HEK293 (cell line): ENCODE measurements around the gene GID4.

Experiments
- CTCF ChIA-PET: fragments of 350-600 bp; formaldehyde crosslinking; extraction: SDS; loops from one replicate; lab custom pipeline; 2021; ENCODE audit warnings: antibody characterized with exemption; lab: Yijun Ruan, JAX
- POLR2A ChIA-PET: fragments of 300-600 bp; formaldehyde crosslinking; extraction: SDS; loops from one replicate; lab custom pipeline; 2020; ENCODE audit warnings: antibody characterized with exemption, inconsistent platforms; lab: Yijun Ruan, JAX
- H3K27ac ChIP-seq: fragments of 200-500 bp; sonication (Bioruptor generic); 2 replicates; pipeline ENCODE4 v1.5.1; 2014; ENCODE audit warnings: low read depth, low read length, control low read depth, inconsistent platforms; ENCODE audit errors: extremely low read depth
- H3K36me3 ChIP-seq, 2 experiments: fragments of 200-500 bp in 1 of 2; sonication (Bioruptor generic) in 1 of 2; 1 replicate in 1 of 2; 2 replicates in 1 of 2; pipeline ENCODE4 v1.5.1; 2014 to 2017; ENCODE audit warnings: inconsistent platforms in 2 of 2, low read length in 2 of 2; ENCODE audit not compliant: control insufficient read depth in 2 of 2, insufficient read depth in 1 of 2
- H3K4me1 ChIP-seq: fragments of 200-500 bp; sonication (Bioruptor generic); 2 replicates; pipeline ENCODE4 v1.5.1; 2014; ENCODE audit warnings: mild to moderate bottlenecking, low read length, inconsistent platforms; ENCODE audit not compliant: control insufficient read depth, insufficient read depth
- H3K4me3 ChIP-seq: 2 replicates; pipeline ENCODE4 v1.5.1; 2011; ENCODE audit warnings: low read depth, mild to moderate bottlenecking, control low read depth, low read length, moderate library complexity
- H3K9me3 ChIP-seq: fragments of 200-500 bp; sonication (Bioruptor generic); 2 replicates; pipeline ENCODE4 v1.5.1; 2014; ENCODE audit warnings: low read depth, low read length, inconsistent platforms; ENCODE audit not compliant: control insufficient read depth, insufficient read depth
- GLI2 ChIP-seq: fragments of 450-650 bp; formaldehyde crosslinking; IDR thresholded peaks from 2 replicates; pipeline ENCODE4; 2017; ENCODE audit warnings: missing biosample characterization, missing genetic modification characterization, low read depth, borderline replicate concordance
- KLF16 ChIP-seq: fragments of 450-650 bp; formaldehyde crosslinking; IDR thresholded peaks from 2 replicates; pipeline ENCODE4 v1.5.1; 2017; ENCODE audit warnings: missing biosample characterization, missing genetic modification characterization
- KLF7 ChIP-seq: fragments of 450-650 bp; formaldehyde crosslinking; IDR thresholded peaks from 2 replicates; pipeline ENCODE4 v1.5.1; 2016; ENCODE audit warnings: missing biosample characterization, missing genetic modification characterization, borderline replicate concordance
- REST ChIP-seq: fragments of 450-650 bp; formaldehyde crosslinking; IDR thresholded peaks from 2 replicates; pipeline ENCODE4 v1.5.1; 2016; ENCODE audit warnings: missing biosample characterization, missing genetic modification characterization
- SETDB1 ChIP-seq: IDR thresholded peaks from one replicate; pipeline ENCODE4 v1.6.1; 2017; ENCODE audit warnings: mild to moderate bottlenecking, low read length, moderate library complexity, mixed read lengths; ENCODE audit not compliant: insufficient read length
- ZBTB48 ChIP-seq: fragments of 450-650 bp; formaldehyde crosslinking; IDR thresholded peaks from 2 replicates; pipeline ENCODE4 v1.5.1; 2016; ENCODE audit warnings: missing biosample characterization, missing genetic modification characterization
- ZNF138 ChIP-seq: fragments of 450-650 bp; formaldehyde crosslinking; IDR thresholded peaks from 2 replicates; pipeline ENCODE4 v1.5.1; 2016; ENCODE audit warnings: missing biosample characterization, missing genetic modification characterization, borderline replicate concordance
- ZNF221 ChIP-seq: fragments of 450-650 bp; formaldehyde crosslinking; IDR thresholded peaks from 2 replicates; pipeline ENCODE4 v1.5.1; 2017; ENCODE audit warnings: missing biosample characterization, missing genetic modification characterization, borderline replicate concordance
- ZNF302 ChIP-seq: fragments of 450-650 bp; formaldehyde crosslinking; IDR thresholded peaks from 2 replicates; pipeline ENCODE4 v1.5.1; 2016; ENCODE audit warnings: missing biosample characterization, missing genetic modification characterization, low read depth
- ZNF311 ChIP-seq: fragments of 450-650 bp; formaldehyde crosslinking; IDR thresholded peaks from 2 replicates; pipeline ENCODE4 v1.5.1; 2017; ENCODE audit warnings: missing biosample characterization, missing genetic modification characterization, borderline replicate concordance
- ZNF350 ChIP-seq: fragments of 450-650 bp; formaldehyde crosslinking; IDR thresholded peaks from 2 replicates; pipeline ENCODE4 v1.5.0; 2017; ENCODE audit warnings: missing biosample characterization, mild to moderate bottlenecking, missing genetic modification characterization
- ZNF473 ChIP-seq: fragments of 450-650 bp; formaldehyde crosslinking; IDR thresholded peaks from 2 replicates; pipeline ENCODE4 v1.5.1; 2017; ENCODE audit warnings: missing biosample characterization, missing genetic modification characterization
- ZNF585B ChIP-seq: fragments of 450-650 bp; formaldehyde crosslinking; IDR thresholded peaks from 2 replicates; pipeline ENCODE4 v1.5.1; 2016; ENCODE audit warnings: missing biosample characterization, missing genetic modification characterization
- ZNF768 ChIP-seq: fragments of 450-650 bp; formaldehyde crosslinking; IDR thresholded peaks from 2 replicates; pipeline ENCODE4 v1.5.1; 2018; ENCODE audit warnings: missing biosample characterization, mild to moderate bottlenecking, missing genetic modification characterization
- ZNF792 ChIP-seq: fragments of 450-650 bp; formaldehyde crosslinking; IDR thresholded peaks from 2 replicates; pipeline ENCODE4 v1.5.1; 2016; ENCODE audit warnings: missing biosample characterization, missing genetic modification characterization
- TF ChIP-seq, protein P1 (sequence below): fragments of 450-650 bp; formaldehyde crosslinking; IDR thresholded peaks from 2 replicates; pipeline ENCODE4 v1.5.1; 2016; ENCODE audit warnings: missing biosample characterization, missing genetic modification characterization
- TF ChIP-seq, protein P2 (sequence below): fragments of 450-650 bp; formaldehyde crosslinking; conservative IDR thresholded peaks from 2 replicates; pipeline ENCODE4 v1.5.1; 2016; ENCODE audit warnings: low read depth, missing biosample characterization, missing genetic modification characterization
- TF ChIP-seq, protein P3 (sequence below): fragments of 450-650 bp; formaldehyde crosslinking; IDR thresholded peaks from 2 replicates; pipeline ENCODE4 v1.5.1; 2016; ENCODE audit warnings: missing biosample characterization, missing genetic modification characterization
- TF ChIP-seq, protein P4 (sequence below): fragments of 450-650 bp; formaldehyde crosslinking; IDR thresholded peaks from 2 replicates; pipeline ENCODE4 v1.5.1; 2016; ENCODE audit warnings: missing biosample characterization, missing genetic modification characterization
- TF ChIP-seq, protein P5 (sequence below): fragments of 450-650 bp; formaldehyde crosslinking; IDR thresholded peaks from 2 replicates; pipeline ENCODE4 v1.5.1; 2017; ENCODE audit warnings: missing biosample characterization, missing genetic modification characterization

The GID4 gene

GRCh38 chr17:18002171-18002570 lies 37.0 kb upstream of the GID4 start:
- POLR2A ChIA-PET, result interaction anchor here (1.9 kb wide), 1 partner anchor 30 kb away, joined by 8 read pairs; the partner anchor contains the start of genes DRC3 and TOM1L2
- Histone ChIP-seq H3K4me1 (no peaks in the 10 kb centered on the region), H3K36me3 (peaks cover 0 to 4% of the 10 kb centered on the region in 2 experiments; a peak in 1 of 3 replicates), H3K27ac (no peak overlapping the region), H3K4me3 (no peak overlapping the region), H3K9me3 (no peaks in the 10 kb centered on the region)
- TF ChIP-seq, protein P1, sequence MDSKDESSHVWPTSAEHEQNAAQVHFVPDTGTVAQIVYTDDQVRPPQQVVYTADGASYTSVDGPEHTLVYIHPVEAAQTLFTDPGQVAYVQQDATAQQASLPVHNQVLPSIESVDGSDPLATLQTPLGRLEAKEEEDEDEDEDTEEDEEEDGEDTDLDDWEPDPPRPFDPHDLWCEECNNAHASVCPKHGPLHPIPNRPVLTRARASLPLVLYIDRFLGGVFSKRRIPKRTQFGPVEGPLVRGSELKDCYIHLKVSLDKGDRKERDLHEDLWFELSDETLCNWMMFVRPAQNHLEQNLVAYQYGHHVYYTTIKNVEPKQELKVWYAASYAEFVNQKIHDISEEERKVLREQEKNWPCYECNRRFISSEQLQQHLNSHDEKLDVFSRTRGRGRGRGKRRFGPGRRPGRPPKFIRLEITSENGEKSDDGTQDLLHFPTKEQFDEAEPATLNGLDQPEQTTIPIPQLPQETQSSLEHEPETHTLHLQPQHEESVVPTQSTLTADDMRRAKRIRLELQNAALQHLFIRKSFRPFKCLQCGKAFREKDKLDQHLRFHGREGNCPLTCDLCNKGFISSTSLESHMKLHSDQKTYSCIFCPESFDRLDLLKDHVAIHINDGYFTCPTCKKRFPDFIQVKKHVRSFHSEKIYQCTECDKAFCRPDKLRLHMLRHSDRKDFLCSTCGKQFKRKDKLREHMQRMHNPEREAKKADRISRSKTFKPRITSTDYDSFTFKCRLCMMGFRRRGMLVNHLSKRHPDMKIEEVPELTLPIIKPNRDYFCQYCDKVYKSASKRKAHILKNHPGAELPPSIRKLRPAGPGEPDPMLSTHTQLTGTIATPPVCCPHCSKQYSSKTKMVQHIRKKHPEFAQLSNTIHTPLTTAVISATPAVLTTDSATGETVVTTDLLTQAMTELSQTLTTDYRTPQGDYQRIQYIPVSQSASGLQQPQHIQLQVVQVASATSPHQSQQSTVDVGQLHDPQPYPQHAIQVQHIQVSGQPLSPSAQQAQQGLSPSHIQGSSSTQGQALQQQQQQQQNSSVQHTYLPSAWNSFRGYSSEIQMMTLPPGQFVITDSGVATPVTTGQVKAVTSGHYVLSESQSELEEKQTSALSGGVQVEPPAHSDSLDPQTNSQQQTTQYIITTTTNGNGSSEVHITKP, result no peak
- TF ChIP-seq, protein P2, sequence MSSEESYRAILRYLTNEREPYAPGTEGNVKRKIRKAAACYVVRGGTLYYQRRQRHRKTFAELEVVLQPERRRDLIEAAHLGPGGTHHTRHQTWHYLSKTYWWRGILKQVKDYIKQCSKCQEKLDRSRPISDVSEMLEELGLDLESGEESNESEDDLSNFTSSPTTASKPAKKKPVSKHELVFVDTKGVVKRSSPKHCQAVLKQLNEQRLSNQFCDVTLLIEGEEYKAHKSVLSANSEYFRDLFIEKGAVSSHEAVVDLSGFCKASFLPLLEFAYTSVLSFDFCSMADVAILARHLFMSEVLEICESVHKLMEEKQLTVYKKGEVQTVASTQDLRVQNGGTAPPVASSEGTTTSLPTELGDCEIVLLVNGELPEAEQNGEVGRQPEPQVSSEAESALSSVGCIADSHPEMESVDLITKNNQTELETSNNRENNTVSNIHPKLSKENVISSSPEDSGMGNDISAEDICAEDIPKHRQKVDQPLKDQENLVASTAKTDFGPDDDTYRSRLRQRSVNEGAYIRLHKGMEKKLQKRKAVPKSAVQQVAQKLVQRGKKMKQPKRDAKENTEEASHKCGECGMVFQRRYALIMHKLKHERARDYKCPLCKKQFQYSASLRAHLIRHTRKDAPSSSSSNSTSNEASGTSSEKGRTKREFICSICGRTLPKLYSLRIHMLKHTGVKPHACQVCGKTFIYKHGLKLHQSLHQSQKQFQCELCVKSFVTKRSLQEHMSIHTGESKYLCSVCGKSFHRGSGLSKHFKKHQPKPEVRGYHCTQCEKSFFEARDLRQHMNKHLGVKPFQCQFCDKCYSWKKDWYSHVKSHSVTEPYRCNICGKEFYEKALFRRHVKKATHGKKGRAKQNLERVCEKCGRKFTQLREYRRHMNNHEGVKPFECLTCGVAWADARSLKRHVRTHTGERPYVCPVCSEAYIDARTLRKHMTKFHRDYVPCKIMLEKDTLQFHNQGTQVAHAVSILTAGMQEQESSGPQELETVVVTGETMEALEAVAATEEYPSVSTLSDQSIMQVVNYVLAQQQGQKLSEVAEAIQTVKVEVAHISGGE (tag by site-specific recombination), result no peak
- TF ChIP-seq ZNF585B (no peak), SETDB1 (no peak), KLF7 (no peak), ZBTB48 (tag by site-specific recombination) (no peak), ZNF792 (tag by site-specific recombination) (no peak), ZNF302 (tag by site-specific recombination) (no peak), ZNF350 (no peak), ZNF473 (tag by site-specific recombination) (no peak), KLF16 (tag by site-specific recombination) (no peak), REST (tag by site-specific recombination) (no peak), ZNF138 (tag by site-specific recombination) (no peak), ZNF221 (tag by site-specific recombination) (no peak), ZNF768 (no peak), GLI2 (tag by site-specific recombination) (no peak), ZNF311 (tag by site-specific recombination) (no peak)
- TF ChIP-seq, protein P3, sequence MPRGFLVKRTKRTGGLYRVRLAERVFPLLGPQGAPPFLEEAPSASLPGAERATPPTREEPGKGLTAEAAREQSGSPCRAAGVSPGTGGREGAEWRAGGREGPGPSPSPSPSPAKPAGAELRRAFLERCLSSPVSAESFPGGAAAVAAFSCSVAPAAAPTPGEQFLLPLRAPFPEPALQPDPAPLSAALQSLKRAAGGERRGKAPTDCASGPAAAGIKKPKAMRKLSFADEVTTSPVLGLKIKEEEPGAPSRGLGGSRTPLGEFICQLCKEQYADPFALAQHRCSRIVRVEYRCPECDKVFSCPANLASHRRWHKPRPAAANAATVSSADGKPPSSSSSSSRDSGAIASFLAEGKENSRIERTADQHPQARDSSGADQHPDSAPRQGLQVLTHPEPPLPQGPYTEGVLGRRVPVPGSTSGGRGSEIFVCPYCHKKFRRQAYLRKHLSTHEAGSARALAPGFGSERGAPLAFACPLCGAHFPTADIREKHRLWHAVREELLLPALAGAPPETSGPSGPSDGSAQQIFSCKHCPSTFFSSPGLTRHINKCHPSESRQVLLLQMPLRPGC (tag by site-specific recombination), result no peak
- TF ChIP-seq, protein P4, sequence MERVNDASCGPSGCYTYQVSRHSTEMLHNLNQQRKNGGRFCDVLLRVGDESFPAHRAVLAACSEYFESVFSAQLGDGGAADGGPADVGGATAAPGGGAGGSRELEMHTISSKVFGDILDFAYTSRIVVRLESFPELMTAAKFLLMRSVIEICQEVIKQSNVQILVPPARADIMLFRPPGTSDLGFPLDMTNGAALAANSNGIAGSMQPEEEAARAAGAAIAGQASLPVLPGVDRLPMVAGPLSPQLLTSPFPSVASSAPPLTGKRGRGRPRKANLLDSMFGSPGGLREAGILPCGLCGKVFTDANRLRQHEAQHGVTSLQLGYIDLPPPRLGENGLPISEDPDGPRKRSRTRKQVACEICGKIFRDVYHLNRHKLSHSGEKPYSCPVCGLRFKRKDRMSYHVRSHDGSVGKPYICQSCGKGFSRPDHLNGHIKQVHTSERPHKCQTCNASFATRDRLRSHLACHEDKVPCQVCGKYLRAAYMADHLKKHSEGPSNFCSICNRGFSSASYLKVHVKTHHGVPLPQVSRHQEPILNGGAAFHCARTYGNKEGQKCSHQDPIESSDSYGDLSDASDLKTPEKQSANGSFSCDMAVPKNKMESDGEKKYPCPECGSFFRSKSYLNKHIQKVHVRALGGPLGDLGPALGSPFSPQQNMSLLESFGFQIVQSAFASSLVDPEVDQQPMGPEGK (tag by site-specific recombination), result no peak
- TF ChIP-seq, protein P5, sequence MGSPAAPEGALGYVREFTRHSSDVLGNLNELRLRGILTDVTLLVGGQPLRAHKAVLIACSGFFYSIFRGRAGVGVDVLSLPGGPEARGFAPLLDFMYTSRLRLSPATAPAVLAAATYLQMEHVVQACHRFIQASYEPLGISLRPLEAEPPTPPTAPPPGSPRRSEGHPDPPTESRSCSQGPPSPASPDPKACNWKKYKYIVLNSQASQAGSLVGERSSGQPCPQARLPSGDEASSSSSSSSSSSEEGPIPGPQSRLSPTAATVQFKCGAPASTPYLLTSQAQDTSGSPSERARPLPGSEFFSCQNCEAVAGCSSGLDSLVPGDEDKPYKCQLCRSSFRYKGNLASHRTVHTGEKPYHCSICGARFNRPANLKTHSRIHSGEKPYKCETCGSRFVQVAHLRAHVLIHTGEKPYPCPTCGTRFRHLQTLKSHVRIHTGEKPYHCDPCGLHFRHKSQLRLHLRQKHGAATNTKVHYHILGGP (tag by site-specific recombination), result no peak
- CTCF ChIA-PET, result interaction anchor here (0.6 to 1.6 kb wide), 5 partner anchors 10 to 111 kb away, joined by 3 to 6 read pairs (median 4); no protein-coding TSS in a partner anchor
